Cardiac septum (tissue), 1 donor: ENCODE measurements around the gene BACE2. TPM values are rescaled to one million over a fixed set of nuclear protein-coding genes. Genes with fewer than 3 reads are reported as not detected.
"Not testable (repeated sequence)": the region's sequence is repeated elsewhere in the genome, so short reads cannot be mapped to it uniquely, and the experiment has no call there.

Experiments
- DNase-seq: peaks from one replicate; pipeline ENCODE4 v3.0.0-alpha.2; 2020; ENCODE audit warnings: low spot score
- intact Hi-C: fragments of 100-400 bp; cut with DNase I; formaldehyde crosslinking; loops from one replicate; pipeline ENCODE4 v1.14.0; 2022
- total RNA-seq: library from RNA; stranded (reverse); fragmentation: NEBNext Ultra II Directional; extraction: Animal tissue kit (Norgen Biotek cat#: 25700); gene quantifications from one replicate; pipeline ENCODE4 v1.2.1, GENCODE V29; 2021
- donor health status: DM: no; HTN: no; CAD: no.

The BACE2 gene
- total RNA-seq, 1 donor from 2014 or later = 20.0 TPM

GRCh38 chr21:41229509-41230248 lies 61.7 kb downstream of the BACE2 start:
- no peak for DNase-seq
- intact Hi-C loops = no loop called here

- intact Hi-C loops = no loop called here
Measured at GRCh38 chr21:41230497-41230896, 62.5 kb downstream of the BACE2 start.

GRCh38 chr21:41231060-41231459 lies 63.1 kb downstream of the BACE2 start:
- DNase-seq = no peak
- intact Hi-C loops = no loop called here

More at GRCh38 chr21:41230497-41230896, 62.5 kb downstream of the BACE2 start:
- DNase-seq = no peak

GRCh38 chr21:41232013-41232412 lies 64.1 kb downstream of the BACE2 start:
- intact Hi-C loops = no loop called here
- DNase-seq = no peak

GRCh38 chr21:41233916-41234315 lies 66.0 kb downstream of the BACE2 start:
- intact Hi-C loops = no loop called here
- DNase-seq = no peak

GRCh38 chr21:41234569-41234968 lies 66.6 kb downstream of the BACE2 start:
- intact Hi-C loops = no loop called here
- DNase-seq = no peak

GRCh38 chr21:41235201-41235600 lies 67.2 kb downstream of the BACE2 start:
- DNase-seq = no peak
- intact Hi-C loops = no loop called here

- no peak for DNase-seq
- intact Hi-C loops = no loop called here
Measured at GRCh38 chr21:41236352-41236973, 68.5 kb downstream of the BACE2 start.

GRCh38 chr21:41238081-41238796 lies 70.3 kb downstream of the BACE2 start:
- intact Hi-C loops, DNase-seq: not testable (repeated sequence)

GRCh38 chr21:41240040-41240439 lies 72.1 kb downstream of the BACE2 start:
- DNase-seq = no peak
- intact Hi-C loops = no loop called here

- intact Hi-C loops = no loop called here
- DNase-seq = no peak
Measured at GRCh38 chr21:41241341-41241740, 73.4 kb downstream of the BACE2 start.

GRCh38 chr21:41242238-41242829 lies 74.4 kb downstream of the BACE2 start:
- no peak for DNase-seq
- intact Hi-C loops = no loop called here

- intact Hi-C loops = no loop called here
- no peak for DNase-seq
Measured at GRCh38 chr21:41243107-41243506, 75.1 kb downstream of the BACE2 start.

GRCh38 chr21:41244266-41244880 lies 76.4 kb downstream of the BACE2 start:
- DNase-seq, intact Hi-C loops: not testable (repeated sequence)

- intact Hi-C loops = no loop called here
- DNase-seq = no peak
Measured at GRCh38 chr21:41245509-41246135, 77.7 kb downstream of the BACE2 start.

GRCh38 chr21:41246808-41247207 lies 78.8 kb downstream of the BACE2 start:
- DNase-seq = no peak
- intact Hi-C loops = no loop called here

GRCh38 chr21:41247561-41248545 lies 79.9 kb downstream of the BACE2 start:
- DNase-seq = no peak
- intact Hi-C loops = no loop called here

GRCh38 chr21:41249476-41249875 lies 81.5 kb downstream of the BACE2 start:
- intact Hi-C loops = no loop called here
- DNase-seq = no peak
